SK-N-SH (cell line): ENCODE results near the gene TBL1X.

Experiments used
- EZH2phosphoT487 ChIP-seq: fragments of 200-600 bp; sonication (generic); IDR thresholded peaks from 2 replicates; pipeline ENCODE4 v1.6.1; 2017; ENCODE audit warnings: low read depth, mixed run types, mild to moderate bottlenecking, antibody characterized with exemption, moderate library complexity, borderline replicate concordance
- FOSL2 ChIP-seq: IDR thresholded peaks from 2 replicates; pipeline ENCODE4 v1.4.0; 2012; ENCODE audit warnings: low read depth, mild to moderate bottlenecking, moderate library complexity, borderline replicate concordance
- FOXJ3 ChIP-seq: sonication (generic); formaldehyde crosslinking; IDR thresholded peaks from 2 replicates; pipeline ENCODE4 v1.5.1; 2020; ENCODE audit warnings: mild to moderate bottlenecking, missing genetic modification reagents
- SIN3A ChIP-seq: IDR thresholded peaks from 2 replicates; pipeline ENCODE4 v1.6.1; 2012; ENCODE audit warnings: low read depth, mild to moderate bottlenecking, low read length, moderate library complexity, borderline replicate concordance
- USF1 ChIP-seq: IDR thresholded peaks from 2 replicates; pipeline ENCODE4 v1.4.0; 2012; ENCODE audit warnings: low read depth, borderline replicate concordance

- TF ChIP-seq USF1 (no peak), FOSL2 (no peak), EZH2phosphoT487 (no peak), SIN3A (no peak), FOXJ3 (CRISPR knock-in tag) (no peak)
Observed at GRCh38 chrX:9522378-9523155, 57.7 kb downstream of the TBL1X start.
